HL-60 (cell line): ENCODE data around the gene R3HDM1.

Experiments
- CTCF ChIP-seq: IDR thresholded peaks from one replicate; pipeline ENCODE4 v1.5.1; 2011; ENCODE audit warnings: low read length, control low read depth, inconsistent platforms; ENCODE audit not compliant: insufficient read depth
- POLR2AphosphoS5 ChIP-seq: IDR thresholded peaks from 2 replicates; pipeline ENCODE4 v1.6.1; 2012; ENCODE audit warnings: low read depth
- TF ChIP-seq, protein P1 (sequence below): IDR thresholded peaks from 2 replicates; pipeline ENCODE4 v1.6.1; 2012; ENCODE audit warnings: low read depth; ENCODE audit not compliant: insufficient replicate concordance

DNA sequence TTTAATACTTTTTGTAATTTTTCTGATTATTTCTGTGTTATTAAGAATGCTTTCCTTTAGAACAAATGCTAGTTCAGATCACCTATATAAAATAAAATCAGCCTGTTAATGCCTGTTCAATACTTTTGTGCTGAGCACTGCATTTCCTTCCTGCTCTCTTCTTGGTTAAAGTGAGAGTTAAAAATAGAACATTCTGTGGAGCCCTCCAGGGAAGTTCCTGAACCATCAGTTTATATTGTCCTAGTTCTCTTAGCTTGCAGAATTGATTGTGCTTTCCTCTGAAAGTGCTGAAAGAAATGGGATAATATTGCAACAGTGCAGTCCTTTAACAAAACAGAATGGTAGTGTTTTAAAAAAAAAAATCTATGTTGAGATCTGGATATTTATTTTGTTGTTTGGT lies 135.8 kb downstream of the R3HDM1 start:
- no peak for TF ChIP-seq CTCF
- TF ChIP-seq, protein P1, sequence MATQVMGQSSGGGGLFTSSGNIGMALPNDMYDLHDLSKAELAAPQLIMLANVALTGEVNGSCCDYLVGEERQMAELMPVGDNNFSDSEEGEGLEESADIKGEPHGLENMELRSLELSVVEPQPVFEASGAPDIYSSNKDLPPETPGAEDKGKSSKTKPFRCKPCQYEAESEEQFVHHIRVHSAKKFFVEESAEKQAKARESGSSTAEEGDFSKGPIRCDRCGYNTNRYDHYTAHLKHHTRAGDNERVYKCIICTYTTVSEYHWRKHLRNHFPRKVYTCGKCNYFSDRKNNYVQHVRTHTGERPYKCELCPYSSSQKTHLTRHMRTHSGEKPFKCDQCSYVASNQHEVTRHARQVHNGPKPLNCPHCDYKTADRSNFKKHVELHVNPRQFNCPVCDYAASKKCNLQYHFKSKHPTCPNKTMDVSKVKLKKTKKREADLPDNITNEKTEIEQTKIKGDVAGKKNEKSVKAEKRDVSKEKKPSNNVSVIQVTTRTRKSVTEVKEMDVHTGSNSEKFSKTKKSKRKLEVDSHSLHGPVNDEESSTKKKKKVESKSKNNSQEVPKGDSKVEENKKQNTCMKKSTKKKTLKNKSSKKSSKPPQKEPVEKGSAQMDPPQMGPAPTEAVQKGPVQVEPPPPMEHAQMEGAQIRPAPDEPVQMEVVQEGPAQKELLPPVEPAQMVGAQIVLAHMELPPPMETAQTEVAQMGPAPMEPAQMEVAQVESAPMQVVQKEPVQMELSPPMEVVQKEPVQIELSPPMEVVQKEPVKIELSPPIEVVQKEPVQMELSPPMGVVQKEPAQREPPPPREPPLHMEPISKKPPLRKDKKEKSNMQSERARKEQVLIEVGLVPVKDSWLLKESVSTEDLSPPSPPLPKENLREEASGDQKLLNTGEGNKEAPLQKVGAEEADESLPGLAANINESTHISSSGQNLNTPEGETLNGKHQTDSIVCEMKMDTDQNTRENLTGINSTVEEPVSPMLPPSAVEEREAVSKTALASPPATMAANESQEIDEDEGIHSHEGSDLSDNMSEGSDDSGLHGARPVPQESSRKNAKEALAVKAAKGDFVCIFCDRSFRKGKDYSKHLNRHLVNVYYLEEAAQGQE, result peak; percentile 25
- no peak for TF ChIP-seq POLR2AphosphoS5
